ENCODE measurements around the gene CACNA2D3. TPM values are rescaled to one million over a fixed set of nuclear protein-coding genes. Genes with fewer than 3 reads are reported as not detected.

CACNA2D3 gene
- total RNA-seq, 4 donors from 2014 or later: 0.30 to 9.6 (median 3.9) TPM

GRCh38 chr3:54421943-54422342 lies 299.6 kb downstream of the CACNA2D3 start:
- WGBS, 2 donors: 63 to 69% methylated on average over 5 of the region's 5 CpGs
- no peaks in the 10 kb centered on the region for H3K27me3 ChIP-seq
- TF ChIP-seq EP300 (IDR thresholded peaks at IDR 0.05) (no peak), POLR2A (IDR thresholded peaks at IDR 0.05) (no peak), CTCF (IDR thresholded peaks at IDR 0.05) (no peak)
- no peak overlapping the region for H3K27ac ChIP-seq
- H3K4me3 ChIP-seq: no peak overlapping the region
- DNase-seq (ENCODE audit: low spot score in 2 of 2): no peak
- no peaks in the 10 kb centered on the region for H3K9me3 ChIP-seq
- no peaks in the 10 kb centered on the region for H3K36me3 ChIP-seq
- H3K4me1 ChIP-seq: no peaks in the 10 kb centered on the region

- H3K27me3 ChIP-seq: no peaks in the 10 kb centered on the region
- DNase-seq (ENCODE audit: low spot score in 2 of 2): no peak
- H3K9me3 ChIP-seq: no peaks in the 10 kb centered on the region
- 34 to 36% methylated on average over 2 of the region's 2 CpGs for WGBS, 2 donors
- no peaks in the 10 kb centered on the region for H3K36me3 ChIP-seq
- no peak for TF ChIP-seq EP300 (IDR thresholded peaks at IDR 0.05)
- no peak for TF ChIP-seq CTCF (IDR thresholded peaks at IDR 0.05)
- no peak for TF ChIP-seq POLR2A (IDR thresholded peaks at IDR 0.05)
- peaks cover 0 to 6% (median 0%) of the 10 kb centered on the region in 4 donors for H3K4me1 ChIP-seq
- no peak overlapping the region for H3K4me3 ChIP-seq
- H3K27ac ChIP-seq: no peak overlapping the region
Observed at GRCh38 chr3:54424292-54424691, 301.9 kb downstream of the CACNA2D3 start.

- H3K27ac ChIP-seq: no peak overlapping the region
- TF ChIP-seq CTCF (IDR thresholded peaks at IDR 0.05): no peak
- no peaks in the 10 kb centered on the region for H3K36me3 ChIP-seq
- H3K4me3 ChIP-seq: no peak overlapping the region
- H3K27me3 ChIP-seq: no peaks in the 10 kb centered on the region
- peaks cover 0 to 6% (median 0%) of the 10 kb centered on the region in 4 donors for H3K4me1 ChIP-seq
- no peak for DNase-seq (ENCODE audit: low spot score in 2 of 2)
- H3K9me3 ChIP-seq: no peaks in the 10 kb centered on the region
Observed at GRCh38 chr3:54426381-54426780, 304.0 kb downstream of the CACNA2D3 start.

- peaks cover 0 to 6% (median 0%) of the 10 kb centered on the region in 4 donors for H3K4me1 ChIP-seq
- WGBS, 2 donors: 73 to 93% methylated on average over 2 of the region's 2 CpGs
- no peak for DNase-seq (ENCODE audit: low spot score in 2 of 2)
- H3K36me3 ChIP-seq: no peaks in the 10 kb centered on the region
- TF ChIP-seq EP300 (IDR thresholded peaks at IDR 0.05) (no peak), CTCF (IDR thresholded peaks at IDR 0.05) (no peak), POLR2A (IDR thresholded peaks at IDR 0.05) (no peak)
- no peak overlapping the region for H3K27ac ChIP-seq
- no peaks in the 10 kb centered on the region for H3K27me3 ChIP-seq
- H3K4me3 ChIP-seq: no peak overlapping the region
- no peaks in the 10 kb centered on the region for H3K9me3 ChIP-seq
Observed at GRCh38 chr3:54427501-54427900, 305.1 kb downstream of the CACNA2D3 start.

- H3K27ac ChIP-seq: no peak overlapping the region
- whole genome bisulfite sequencing, 2 donors: 32 to 34% methylated on average over 9 of the region's 9 CpGs
- H3K36me3 ChIP-seq: no peaks in the 10 kb centered on the region
- no peak overlapping the region for H3K4me3 ChIP-seq
- DNase-seq (ENCODE audit: low spot score in 2 of 2): peak in 1 of 2 donors; percentile 78
- TF ChIP-seq CTCF (IDR thresholded peaks at IDR 0.05): peak; percentile 56 to 73 (median 66)
- TF ChIP-seq POLR2A (IDR thresholded peaks at IDR 0.05): no peak
- TF ChIP-seq EP300 (IDR thresholded peaks at IDR 0.05): no peak
- no peaks in the 10 kb centered on the region for H3K9me3 ChIP-seq
- no peaks in the 10 kb centered on the region for H3K27me3 ChIP-seq
- H3K4me1 ChIP-seq: peaks cover 0 to 6% (median 0%) of the 10 kb centered on the region in 4 donors
Observed at GRCh38 chr3:54427941-54428871, 305.9 kb downstream of the CACNA2D3 start.

All from tibial nerve (tissue), 4 donors.